DOHH2 (cell line): ENCODE measurements around the gene COLEC11.
A peak's percentile ranks its signal among the peaks of the same experiment; 100 is the strongest.

Source experiments
- H3F3A ChIP-seq: fragments of 200-600 bp; sonication (generic), shearing (Covaris generic); 2 replicates; pipeline ENCODE4 v1.6.0; 2016; ENCODE audit warnings: antibody characterized with exemption, mild to moderate bottlenecking; ENCODE audit not compliant: control insufficient read depth, insufficient read depth
- H3K27ac ChIP-seq: fragments of 200-600 bp; sonication (generic); 2 replicates; pipeline ENCODE4 v1.5.1; 2014; ENCODE audit warnings: low read depth, mild to moderate bottlenecking, low read length, moderate library complexity
- H3K27me3 ChIP-seq: fragments of 200-600 bp; sonication (generic); 2 replicates; pipeline ENCODE4 v1.6.1; 2014; ENCODE audit warnings: mild to moderate bottlenecking, low read length, mixed read lengths; ENCODE audit not compliant: control insufficient read depth
- H3K36me3 ChIP-seq: fragments of 200-600 bp; sonication (generic); 2 replicates; pipeline ENCODE4 v1.6.1; 2014; ENCODE audit warnings: mild to moderate bottlenecking, low read length, moderate library complexity, mixed read lengths; ENCODE audit not compliant: control insufficient read depth
- H3K4me1 ChIP-seq: fragments of 200-600 bp; sonication (generic); 2 replicates; pipeline ENCODE4 v1.6.1; 2014; ENCODE audit warnings: mild to moderate bottlenecking, low read length, mixed read lengths; ENCODE audit not compliant: control insufficient read depth
- H3K4me2 ChIP-seq: fragments of 200-600 bp; sonication (generic); 2 replicates; pipeline ENCODE4 v1.6.0; 2014; ENCODE audit warnings: mild to moderate bottlenecking, low read length, moderate library complexity
- H3K4me3 ChIP-seq: fragments of 200-600 bp; sonication (generic); 2 replicates; pipeline ENCODE4 v1.5.1; 2014; ENCODE audit warnings: mild to moderate bottlenecking, low read length, mixed read lengths
- H3K79me2 ChIP-seq: fragments of 200-600 bp; sonication (generic); 2 replicates; pipeline ENCODE4 v1.6.1; 2014; ENCODE audit warnings: mild to moderate bottlenecking, low read length, mixed read lengths; ENCODE audit not compliant: control insufficient read depth
- H3K9me2 ChIP-seq: fragments of 200-600 bp; sonication (generic); replicated peaks from 2 replicates; pipeline ENCODE4 v1.6.1; 2014; ENCODE audit warnings: mild to moderate bottlenecking, low read length, mixed read lengths; ENCODE audit not compliant: control insufficient read depth
- H3K9me3 ChIP-seq: fragments of 200-600 bp; sonication (generic); 2 replicates; pipeline ENCODE4 v1.6.1; 2014; ENCODE audit warnings: antibody characterized with exemption, low read length, mixed read lengths; ENCODE audit not compliant: control insufficient read depth, insufficient read depth
- H4K20me1 ChIP-seq: fragments of 200-600 bp; sonication (generic); 2 replicates; pipeline ENCODE4 v1.6.0; 2014; ENCODE audit warnings: low read depth, mild to moderate bottlenecking, antibody characterized with exemption, low read length, moderate library complexity; ENCODE audit not compliant: control insufficient read depth, insufficient read depth
- EZH2phosphoT487 ChIP-seq: fragments of 200-600 bp; sonication (generic); IDR thresholded peaks from 2 replicates; pipeline ENCODE4 v1.6.1; 2017; ENCODE audit warnings: borderline replicate concordance, mild to moderate bottlenecking, antibody characterized with exemption, low read length, moderate library complexity, mixed read lengths
- TF ChIP-seq, protein P1 (sequence below): fragments of 200-600 bp; sonication (generic); IDR thresholded peaks from one replicate; pipeline ENCODE4 v1.5.1; 2014; ENCODE audit warnings: antibody characterized with exemption, mild to moderate bottlenecking, low read depth, low read length; ENCODE audit not compliant: poor library complexity, severe bottlenecking

The COLEC11 gene

DNA sequence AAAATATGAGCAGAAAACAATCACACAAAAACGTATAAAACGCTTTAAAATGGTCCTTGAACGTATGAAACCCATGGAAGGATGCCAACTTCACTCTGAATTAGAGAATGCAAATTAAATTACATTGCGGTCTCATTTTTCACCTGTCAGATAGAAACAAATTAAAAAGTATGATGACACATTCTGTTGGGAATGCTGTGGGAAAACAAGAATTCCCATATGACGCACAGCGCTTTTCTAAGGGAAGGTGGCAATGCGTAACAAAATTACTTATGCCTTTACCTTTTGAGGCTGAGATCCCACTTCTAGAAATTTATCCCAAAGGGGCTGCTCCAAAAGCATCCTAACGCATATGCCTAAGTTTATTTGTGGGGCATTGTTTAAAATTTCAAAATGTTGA is 23.6 kb upstream of the COLEC11 start:
- no peak overlapping the region for H3K4me3 ChIP-seq
- H3K79me2 ChIP-seq: peaks cover 20% of the 10 kb centered on the region
- H3K9me3 ChIP-seq: no peaks in the 10 kb centered on the region
- H3K36me3 ChIP-seq: peaks cover 11% of the 10 kb centered on the region
- H3K4me2 ChIP-seq: no peak overlapping the region
- no peaks in the 10 kb centered on the region for H3K27me3 ChIP-seq
- no peaks in the 10 kb centered on the region for H3K9me2 ChIP-seq
- peaks cover 15% of the 10 kb centered on the region for H3F3A ChIP-seq
- H4K20me1 ChIP-seq: peaks cover 6% of the 10 kb centered on the region
- H3K4me1 ChIP-seq: peaks cover 21% of the 10 kb centered on the region
- H3K27ac ChIP-seq: no peak overlapping the region
- TF ChIP-seq EZH2phosphoT487: no peak
- TF ChIP-seq, protein P1, sequence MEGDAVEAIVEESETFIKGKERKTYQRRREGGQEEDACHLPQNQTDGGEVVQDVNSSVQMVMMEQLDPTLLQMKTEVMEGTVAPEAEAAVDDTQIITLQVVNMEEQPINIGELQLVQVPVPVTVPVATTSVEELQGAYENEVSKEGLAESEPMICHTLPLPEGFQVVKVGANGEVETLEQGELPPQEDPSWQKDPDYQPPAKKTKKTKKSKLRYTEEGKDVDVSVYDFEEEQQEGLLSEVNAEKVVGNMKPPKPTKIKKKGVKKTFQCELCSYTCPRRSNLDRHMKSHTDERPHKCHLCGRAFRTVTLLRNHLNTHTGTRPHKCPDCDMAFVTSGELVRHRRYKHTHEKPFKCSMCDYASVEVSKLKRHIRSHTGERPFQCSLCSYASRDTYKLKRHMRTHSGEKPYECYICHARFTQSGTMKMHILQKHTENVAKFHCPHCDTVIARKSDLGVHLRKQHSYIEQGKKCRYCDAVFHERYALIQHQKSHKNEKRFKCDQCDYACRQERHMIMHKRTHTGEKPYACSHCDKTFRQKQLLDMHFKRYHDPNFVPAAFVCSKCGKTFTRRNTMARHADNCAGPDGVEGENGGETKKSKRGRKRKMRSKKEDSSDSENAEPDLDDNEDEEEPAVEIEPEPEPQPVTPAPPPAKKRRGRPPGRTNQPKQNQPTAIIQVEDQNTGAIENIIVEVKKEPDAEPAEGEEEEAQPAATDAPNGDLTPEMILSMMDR: no peak

DNA sequence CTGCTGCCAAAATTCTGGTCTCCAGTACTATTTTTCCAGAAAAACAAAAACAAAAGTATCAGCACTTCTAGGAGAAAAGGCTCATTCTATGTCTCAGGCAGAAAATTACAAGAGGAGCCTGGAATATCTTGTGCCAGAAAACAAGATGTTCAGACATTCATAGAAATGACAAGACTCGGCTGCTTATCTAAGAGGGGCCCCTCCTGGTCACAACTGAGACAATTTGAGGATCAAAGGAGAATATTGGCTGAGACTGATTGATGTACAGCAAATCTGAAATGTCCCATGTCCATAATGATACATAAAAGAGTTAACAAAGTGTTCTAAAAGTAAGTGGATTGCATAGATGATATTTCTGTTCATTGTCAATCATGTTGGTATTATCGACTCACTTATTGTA is 22.3 kb upstream of the COLEC11 start:
- H3K9me2 ChIP-seq: no peaks in the 10 kb centered on the region
- H3K36me3 ChIP-seq: peaks cover 24% of the 10 kb centered on the region
- peak overlapping the region; percentile 31 for H3K4me2 ChIP-seq
- no peak overlapping the region for H3K27ac ChIP-seq
- no peak for TF ChIP-seq EZH2phosphoT487
- TF ChIP-seq, protein P1: no peak
- no peaks in the 10 kb centered on the region for H3K27me3 ChIP-seq
- peaks cover 16% of the 10 kb centered on the region for H4K20me1 ChIP-seq
- H3K79me2 ChIP-seq: peaks cover 34% of the 10 kb centered on the region
- H3K4me1 ChIP-seq: peaks cover 35% of the 10 kb centered on the region
- H3K4me3 ChIP-seq: 0 out of 2 replicates have a peak overlapping the region, but pooled peaks have one; percentile 24
- peaks cover 25% of the 10 kb centered on the region for H3F3A ChIP-seq
- H3K9me3 ChIP-seq: no peaks in the 10 kb centered on the region

DNA sequence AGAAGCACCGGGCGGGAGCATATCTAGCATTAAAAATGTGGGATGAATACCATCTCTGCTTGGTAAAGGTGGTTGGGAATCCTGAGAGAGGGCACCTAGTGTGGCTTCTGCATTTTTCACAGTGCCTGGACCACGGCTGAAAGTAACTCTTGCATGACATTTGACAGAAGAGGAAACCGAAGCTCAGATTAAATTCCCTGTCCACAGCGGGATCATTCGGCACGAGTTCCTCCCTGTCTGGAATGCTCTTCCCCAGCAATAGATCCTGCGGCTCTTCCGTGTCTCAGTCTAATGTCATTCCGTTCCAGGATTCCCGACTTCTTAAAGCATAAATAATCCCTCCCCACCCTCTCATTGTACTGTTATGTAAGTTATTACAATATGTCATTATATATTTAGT is 20.8 kb upstream of the COLEC11 start:
- H3F3A ChIP-seq: peaks cover 40% of the 10 kb centered on the region
- peaks cover 40% of the 10 kb centered on the region for H3K36me3 ChIP-seq
- peak overlapping the region; percentile 100 for H3K4me3 ChIP-seq
- no peak overlapping the region for H3K27ac ChIP-seq
- H3K9me2 ChIP-seq: no peaks in the 10 kb centered on the region
- H3K9me3 ChIP-seq: no peaks in the 10 kb centered on the region
- peak overlapping the region; percentile 73 for H3K4me2 ChIP-seq
- no peaks in the 10 kb centered on the region for H3K27me3 ChIP-seq
- H3K79me2 ChIP-seq: peaks cover 49% of the 10 kb centered on the region
- H4K20me1 ChIP-seq: peaks cover 31% of the 10 kb centered on the region
- no peak for TF ChIP-seq EZH2phosphoT487
- TF ChIP-seq, protein P1: no peak
- H3K4me1 ChIP-seq: peaks cover 50% of the 10 kb centered on the region
